ENCODE data around the gene VSNL1. TPM values are rescaled to one million over a fixed set of nuclear protein-coding genes. Genes with fewer than 3 reads are reported as not detected.

VSNL1 gene
- total and polyA plus RNA-seq, 12 donors = 7.2 to 51.1 (median 21.2) TPM

DNA sequence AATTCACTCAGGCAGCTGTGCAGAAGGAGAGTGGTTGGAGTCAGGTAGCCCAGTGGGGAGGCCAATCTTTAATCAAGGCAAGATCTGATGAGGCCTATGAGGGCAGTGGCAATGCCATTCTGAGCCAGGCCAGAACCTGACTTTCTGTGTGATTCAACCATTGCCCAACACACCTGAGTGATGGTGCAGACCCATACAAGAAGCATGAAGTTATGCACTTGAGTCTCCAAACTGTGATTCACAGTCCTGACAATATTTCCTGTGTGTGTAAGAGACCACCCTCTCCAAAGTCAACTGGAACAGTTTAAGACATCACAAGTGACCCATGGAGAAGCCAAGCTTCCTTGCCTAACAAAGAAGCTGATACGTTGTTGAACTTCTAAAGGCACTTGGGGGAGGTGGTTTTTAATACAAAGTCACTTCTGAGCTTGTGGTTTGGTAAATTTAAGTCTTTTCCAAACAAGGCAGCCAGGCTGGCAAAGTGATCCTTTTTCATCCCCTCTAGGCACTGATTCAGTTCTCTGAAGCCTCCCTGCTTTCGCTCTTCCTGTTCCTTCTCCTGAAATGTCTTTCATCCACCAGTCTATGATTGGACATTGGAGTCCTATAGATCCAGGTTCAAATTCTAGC lies 49.0 kb downstream of the VSNL1 start:
- H3K36me3 ChIP-seq (replicated peaks in 1 of 2) = no peaks in the 10 kb centered on the region
- no peak overlapping the region for H3K27ac ChIP-seq
- intact Hi-C loops (cut with DNase I) = no loop called here
- TF ChIP-seq POLR2A (IDR thresholded peaks at IDR 0.05) = no peak
- TF ChIP-seq, protein P1, sequence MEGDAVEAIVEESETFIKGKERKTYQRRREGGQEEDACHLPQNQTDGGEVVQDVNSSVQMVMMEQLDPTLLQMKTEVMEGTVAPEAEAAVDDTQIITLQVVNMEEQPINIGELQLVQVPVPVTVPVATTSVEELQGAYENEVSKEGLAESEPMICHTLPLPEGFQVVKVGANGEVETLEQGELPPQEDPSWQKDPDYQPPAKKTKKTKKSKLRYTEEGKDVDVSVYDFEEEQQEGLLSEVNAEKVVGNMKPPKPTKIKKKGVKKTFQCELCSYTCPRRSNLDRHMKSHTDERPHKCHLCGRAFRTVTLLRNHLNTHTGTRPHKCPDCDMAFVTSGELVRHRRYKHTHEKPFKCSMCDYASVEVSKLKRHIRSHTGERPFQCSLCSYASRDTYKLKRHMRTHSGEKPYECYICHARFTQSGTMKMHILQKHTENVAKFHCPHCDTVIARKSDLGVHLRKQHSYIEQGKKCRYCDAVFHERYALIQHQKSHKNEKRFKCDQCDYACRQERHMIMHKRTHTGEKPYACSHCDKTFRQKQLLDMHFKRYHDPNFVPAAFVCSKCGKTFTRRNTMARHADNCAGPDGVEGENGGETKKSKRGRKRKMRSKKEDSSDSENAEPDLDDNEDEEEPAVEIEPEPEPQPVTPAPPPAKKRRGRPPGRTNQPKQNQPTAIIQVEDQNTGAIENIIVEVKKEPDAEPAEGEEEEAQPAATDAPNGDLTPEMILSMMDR (IDR thresholded peaks at IDR 0.05) = no peak
- H3K4me1 ChIP-seq (replicated peaks in 1 of 2) = no peaks in the 10 kb centered on the region
- no peaks in the 10 kb centered on the region for H3K27me3 ChIP-seq
- WGBS, 4 donors = 93 to 98% (median 95%) methylated on average over 2 of the region's 2 CpGs
- no peak overlapping the region for H3K4me3 ChIP-seq
- DNase-seq = no peak
- no peaks in the 10 kb centered on the region for H3K9me3 ChIP-seq (replicated peaks in 1 of 3)

DNA sequence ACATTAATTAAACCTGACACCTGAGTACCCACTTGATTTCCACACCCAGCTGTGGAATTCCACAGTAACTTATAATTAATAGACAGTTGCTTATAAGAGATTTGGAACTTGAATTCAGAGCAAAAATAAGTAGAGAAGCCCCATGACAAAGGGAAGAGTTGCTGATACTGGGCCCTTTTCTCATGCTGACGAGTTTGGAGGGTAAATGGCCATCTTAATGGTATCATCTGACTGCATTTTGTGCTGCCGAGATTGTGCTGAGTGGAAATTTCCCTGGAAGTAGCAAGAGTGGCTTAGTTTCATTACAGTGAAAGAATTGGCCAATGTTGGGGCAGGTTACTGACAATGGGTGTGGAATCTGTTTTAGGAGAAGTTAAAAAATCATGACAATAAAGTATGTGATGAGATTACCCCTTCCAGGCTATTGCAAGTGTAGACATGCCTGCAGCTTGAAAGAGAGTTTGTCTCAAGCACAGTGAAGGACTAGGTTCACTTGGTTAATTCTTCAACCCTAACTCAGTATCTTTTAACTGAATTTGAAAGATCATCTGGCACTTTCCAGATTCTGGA lies 49.9 kb downstream of the VSNL1 start:
- Histone ChIP-seq H3K36me3 (replicated peaks in 1 of 2) (no peaks in the 10 kb centered on the region), H3K4me1 (replicated peaks in 1 of 2) (no peaks in the 10 kb centered on the region), H3K9me3 (replicated peaks in 1 of 3) (no peaks in the 10 kb centered on the region), H3K27ac (no peak overlapping the region), H3K27me3 (no peaks in the 10 kb centered on the region), H3K4me3 (no peak overlapping the region)
- WGBS, 4 donors = 75 to 78% (median 77%) methylated on average over 2 of the region's 2 CpGs
- DNase-seq = no peak
- intact Hi-C loops (cut with DNase I) = no loop called here
- no peak for TF ChIP-seq POLR2A (IDR thresholded peaks at IDR 0.05)
- TF ChIP-seq, protein P1 (IDR thresholded peaks at IDR 0.05) = no peak

DNA sequence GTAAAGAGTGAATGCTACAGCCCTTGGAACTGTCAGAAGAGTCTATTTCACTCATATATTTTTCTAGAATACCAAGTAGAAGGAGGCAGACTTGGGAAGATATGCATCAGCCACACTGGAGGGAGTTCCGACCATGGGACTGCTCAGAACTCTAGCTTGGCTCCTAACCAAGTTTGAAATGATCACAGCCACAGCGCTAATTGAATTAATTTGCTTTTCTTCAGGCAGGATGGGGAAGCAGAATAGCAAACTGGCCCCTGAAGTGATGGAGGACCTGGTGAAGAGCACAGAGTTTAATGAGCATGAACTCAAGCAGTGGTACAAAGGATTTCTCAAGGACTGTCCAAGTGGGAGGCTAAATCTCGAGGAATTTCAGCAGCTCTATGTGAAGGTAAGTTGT lies 51.4 kb downstream of the VSNL1 start:
- WGBS, 4 donors = 68 to 88% (median 81%) methylated on average over 3 of the region's 3 CpGs
- Histone ChIP-seq H3K4me1 (replicated peaks in 1 of 2) (no peaks in the 10 kb centered on the region), H3K36me3 (replicated peaks in 1 of 2) (no peaks in the 10 kb centered on the region), H3K9me3 (replicated peaks in 1 of 3) (no peaks in the 10 kb centered on the region), H3K27ac (no peak overlapping the region), H3K27me3 (no peaks in the 10 kb centered on the region), H3K4me3 (no peak overlapping the region)
- intact Hi-C loops (cut with DNase I) = no loop called here
- TF ChIP-seq POLR2A (IDR thresholded peaks at IDR 0.05) = no peak
- TF ChIP-seq, protein P1 (IDR thresholded peaks at IDR 0.05) = no peak
- DNase-seq = no peak

DNA sequence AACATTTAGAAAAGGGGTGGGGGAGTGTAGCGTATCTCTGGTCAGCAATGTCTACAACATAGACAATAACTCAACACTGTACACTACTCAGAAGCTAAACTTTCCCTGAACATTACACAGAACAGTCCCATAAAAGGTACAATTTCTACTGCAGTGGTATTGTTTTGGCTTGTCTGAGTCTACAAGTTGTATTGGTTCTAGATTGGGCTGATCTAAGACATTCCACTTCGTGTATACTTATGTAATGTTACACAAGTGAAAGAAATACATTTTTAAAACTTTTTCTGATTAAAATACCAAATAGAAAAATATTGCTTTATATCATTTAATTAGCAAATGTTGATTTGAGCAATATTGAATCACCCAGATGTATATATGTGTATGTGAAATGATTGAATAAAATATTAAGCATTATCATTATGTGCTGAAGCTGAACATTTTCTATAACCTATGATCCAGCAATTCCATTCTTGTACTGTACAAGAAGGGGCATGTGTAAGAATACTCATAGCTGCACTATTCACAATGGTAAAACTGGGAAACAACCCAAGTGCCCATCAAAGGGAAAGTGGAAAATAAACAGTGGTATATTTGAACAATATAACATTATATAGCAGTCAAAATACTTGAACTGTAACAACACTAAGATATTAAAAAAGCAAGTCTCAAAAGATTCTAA lies 52.4 kb downstream of the VSNL1 start:
- Histone ChIP-seq H3K4me3 (no peak overlapping the region), H3K9me3 (replicated peaks in 1 of 3) (no peaks in the 10 kb centered on the region), H3K36me3 (replicated peaks in 1 of 2) (no peaks in the 10 kb centered on the region), H3K27me3 (no peaks in the 10 kb centered on the region), H3K27ac (no peak overlapping the region), H3K4me1 (replicated peaks in 1 of 2) (no peaks in the 10 kb centered on the region)
- no peak for DNase-seq
- WGBS, 4 donors = 79 to 91% (median 79%) methylated on average over 2 of the region's 2 CpGs
- intact Hi-C loops (cut with DNase I) = no loop called here
- TF ChIP-seq, protein P1 (IDR thresholded peaks at IDR 0.05) = no peak
- TF ChIP-seq POLR2A (IDR thresholded peaks at IDR 0.05) = no peak
